ENCODE results near the gene ZNF366. TPM values are rescaled to one million over a fixed set of nuclear protein-coding genes. Genes with fewer than 3 reads are reported as not detected.

ZNF366 gene
- total RNA-seq, 4 donors from 2014 or later, result 2.8 to 6.5 (median 4.9) TPM

- Histone ChIP-seq H3K27me3 (no peaks in the 10 kb centered on the region), H3K9me3 (no peaks in the 10 kb centered on the region), H3K4me1 (peaks cover 5 to 70% (median 27%) of the 10 kb centered on the region in 3 donors), H3K36me3 (no peaks in the 10 kb centered on the region), H3K27ac (peak overlapping the region in 1 of 4 donors; percentile 82), H3K4me3 (no peak overlapping the region)
- TF ChIP-seq EP300 (IDR thresholded peaks at IDR 0.05), result no peak
- TF ChIP-seq POLR2A (IDR thresholded peaks at IDR 0.05), result no peak
- TF ChIP-seq CTCF (IDR thresholded peaks at IDR 0.05), result no peak
- TF ChIP-seq POLR2AphosphoS5 (IDR thresholded peaks at IDR 0.05), result no peak
- WGBS, 2 donors (ENCODE audit: low coverage in 1 of 2), result 90% methylated on average over 4 of the region's 8 CpGs; no CpG with 5 or more reads in 1 of the 2 donors
- no peak for ATAC-seq
Observed at GRCh38 chr5:72456391-72457074, 50.7 kb downstream of the ZNF366 start.

- ATAC-seq, result no peak
- Histone ChIP-seq H3K4me1 (peaks cover 5 to 81% (median 31%) of the 10 kb centered on the region in 3 donors), H3K27ac (peak overlapping the region in 3 of 4 donors; percentile 29 to 88 (median 82)), H3K9me3 (no peaks in the 10 kb centered on the region), H3K4me3 (no peak overlapping the region), H3K27me3 (no peaks in the 10 kb centered on the region), H3K36me3 (no peaks in the 10 kb centered on the region)
- 69 to 92% methylated on average over 4 to 8 of the region's 9 CpGs for WGBS, 2 donors (ENCODE audit: low coverage in 1 of 2)
- TF ChIP-seq POLR2AphosphoS5 (IDR thresholded peaks at IDR 0.05) (no peak), CTCF (IDR thresholded peaks at IDR 0.05) (no peak), POLR2A (IDR thresholded peaks at IDR 0.05) (no peak), EP300 (IDR thresholded peaks at IDR 0.05) (no peak)
Observed at GRCh38 chr5:72455476-72455875, 51.7 kb downstream of the ZNF366 start.

GRCh38 chr5:72454996-72455395, 52.2 kb downstream of the ZNF366 start:
- WGBS, 2 donors (ENCODE audit: low coverage in 1 of 2), result 67 to 92% methylated on average over 2 of the region's 2 CpGs
- Histone ChIP-seq H3K4me1 (peaks cover 5 to 85% (median 31%) of the 10 kb centered on the region in 3 donors), H3K36me3 (no peaks in the 10 kb centered on the region), H3K27ac (peak overlapping the region in 2 of 4 donors; percentile 82 to 88), H3K27me3 (no peaks in the 10 kb centered on the region), H3K4me3 (no peak overlapping the region), H3K9me3 (no peaks in the 10 kb centered on the region)
- ATAC-seq, result no peak
- TF ChIP-seq EP300 (IDR thresholded peaks at IDR 0.05) (no peak), POLR2AphosphoS5 (IDR thresholded peaks at IDR 0.05) (no peak), POLR2A (IDR thresholded peaks at IDR 0.05) (no peak), CTCF (IDR thresholded peaks at IDR 0.05) (no peak)

GRCh38 chr5:72453246-72453775, 53.9 kb downstream of the ZNF366 start:
- Histone ChIP-seq H3K4me1 (peaks cover 5 to 75% (median 31%) of the 10 kb centered on the region in 3 donors), H3K4me3 (no peak overlapping the region), H3K9me3 (no peaks in the 10 kb centered on the region), H3K36me3 (no peaks in the 10 kb centered on the region), H3K27me3 (no peaks in the 10 kb centered on the region), H3K27ac (peak overlapping the region; percentile 51 to 88 (median 85))
- ATAC-seq, result no peak
- TF ChIP-seq POLR2A (IDR thresholded peaks at IDR 0.05) (no peak), POLR2AphosphoS5 (IDR thresholded peaks at IDR 0.05) (no peak), CTCF (IDR thresholded peaks at IDR 0.05) (no peak), EP300 (IDR thresholded peaks at IDR 0.05) (no peak)
- 80% methylated on average over 2 of the region's 4 CpGs; no CpG with 5 or more reads in 1 of the 2 donors for WGBS, 2 donors (ENCODE audit: low coverage in 1 of 2)
